Upper lobe of left lung (tissue), 6 donors: Measurements from ENCODE around the gene MCF2L. TPM values are rescaled to one million over a fixed set of nuclear protein-coding genes. Genes with fewer than 3 reads are reported as not detected.

ENCODE experiments used
- ATAC-seq, 2 donors: fragments of 200-7000 bp; cut with Tn5 transposase; one replicate each; pipeline ENCODE4 v1.9.1; 2022; ENCODE audit warnings: mild to moderate bottlenecking in 2 of 2, moderate library complexity in 2 of 2; ENCODE audit not compliant: low FRiP score in 2 of 2
- DNase-seq, 2 donors: peaks; one replicate each; pipeline ENCODE4 v3.0.0-alpha.2; 2019 to 2020
- H3K27ac ChIP-seq, 4 donors: fragments of 200-600 bp; sonication (generic); one replicate each; pipeline ENCODE4 v1.5.1; 2016 to 2019
- H3K27me3 ChIP-seq, 4 donors: fragments of 200-600 bp; sonication (generic); one replicate each; pipeline ENCODE4 v1.5.1; 2017 to 2019
- H3K36me3 ChIP-seq, 4 donors: fragments of 200-600 bp; sonication (generic); one replicate each; pipeline ENCODE4 v1.5.1; 2016 to 2019
- H3K4me1 ChIP-seq, 4 donors: fragments of 200-600 bp; sonication (generic); one replicate each; pipeline ENCODE4 v1.5.1; 2018 to 2019
- H3K4me3 ChIP-seq, 4 donors: fragments of 200-600 bp; sonication (generic); one replicate each; pipeline ENCODE4 v1.5.1; 2017 to 2019; ENCODE audit warnings: mild to moderate bottlenecking in 2 of 4, moderate library complexity in 1 of 4
- H3K9me3 ChIP-seq, 4 donors: fragments of 200-600 bp; sonication (generic); one replicate each; pipeline ENCODE4 v1.5.1; 2018 to 2019
- CTCF ChIP-seq, 6 experiments: fragments of 450-650 bp in 4 of 6; fragments of 200-600 bp in 2 of 6; sonication (generic) in 2 of 6; IDR thresholded peaks; one replicate each; pipeline ENCODE4 v1.5.1; 2016 to 2019; ENCODE audit warnings: antibody characterized with exemption in 6 of 6
- EP300 ChIP-seq, 4 donors: sonication (generic); formaldehyde crosslinking; IDR thresholded peaks; one replicate each; pipeline ENCODE4 v1.5.1; 2017; ENCODE audit warnings: antibody characterized with exemption in 4 of 4, control low read depth in 2 of 4
- POLR2A ChIP-seq, 4 donors: fragments of 450-650 bp; IDR thresholded peaks; one replicate each; pipeline ENCODE4 v1.5.1; 2016 to 2017; ENCODE audit warnings: antibody characterized with exemption in 4 of 4, mild to moderate bottlenecking in 2 of 4
- POLR2AphosphoS5 ChIP-seq, 2 donors: sonication (generic); formaldehyde crosslinking; IDR thresholded peaks; one replicate each; pipeline ENCODE4 v1.5.1; 2017; ENCODE audit warnings: antibody characterized with exemption in 2 of 2
- WGBS, 2 donors: methylation state at CpG; one replicate each; pipeline ENCODE4 v1.1.5; 2017 to 2018; 5-methylcytosine and 5-hydroxymethylcytosine counted together
- total RNA-seq, 6 donors: library from RNA; depleted of rRNA in 4 of 6; stranded (reverse); fragments of >200 nt in 4 of 6; gene quantifications; one replicate each; pipeline versions ENCODE4 v1.1.0 to v1.2.1, GENCODE V29; 2016 to 2021
- donor health status: DM: no; HTN: no; CAD: no; lungs with moderate emphysema.
- donor health status: DM: no; HTN: yes; CAD: no; lungs with severe emphysema.

Gene MCF2L
- total RNA-seq, 6 donors from 2014 or later = 14.3 to 99.5 (median 53.1) TPM

- no peak for TF ChIP-seq CTCF (IDR thresholded peaks at IDR 0.05)
- TF ChIP-seq EP300 (IDR thresholded peaks at IDR 0.05) = no peak
- TF ChIP-seq POLR2AphosphoS5 (IDR thresholded peaks at IDR 0.05) = no peak
- no peak for TF ChIP-seq POLR2A (IDR thresholded peaks at IDR 0.05)
- ATAC-seq (no peak), DNase-seq (peak in 1 of 2 donors; percentile 84)
- H3K4me3 ChIP-seq = no peak overlapping the region
- peaks cover 10 to 17% (median 13%) of the 10 kb centered on the region in 4 donors for H3K4me1 ChIP-seq
- H3K27ac ChIP-seq = no peak overlapping the region
- 94 to 96% methylated on average over 29 to 31 of the region's 38 CpGs for WGBS, 2 donors
- no peaks in the 10 kb centered on the region for H3K36me3 ChIP-seq
- H3K27me3 ChIP-seq = no peaks in the 10 kb centered on the region
- H3K9me3 ChIP-seq = no peaks in the 10 kb centered on the region
These were observed 180.0 kb downstream of the MCF2L start for GRCh38 chr13:113148940-113149503.

Other genes starting within 250 kb of the MCF2L start
- gene F7, start 136.6 kb downstream of the MCF2L start, total RNA-seq = under 1 TPM in 1 of 6 donors, not detected in 5; 0.20 TPM
- gene F10, start 153.6 kb downstream of the MCF2L start, total RNA-seq = 10 to 100 TPM in 3 of 6 donors, 1 to 10 TPM in 3; 5.3 to 25.0 (median 8.8) TPM
- not detected for gene PROZ, start 189.4 kb downstream of the MCF2L start, total RNA-seq
- 10 to 100 TPM; 30.7 to 62.5 (median 37.1) TPM for gene PCID2, start 239.5 kb downstream of the MCF2L start, total RNA-seq
- gene CUL4A, start 240.4 kb downstream of the MCF2L start, total RNA-seq = 100 to 1,000 TPM in 4 of 6 donors, 10 to 100 TPM in 2; 54.4 to 346 (median 129) TPM